ENCODE measurements around the gene TRIM32.

DNA sequence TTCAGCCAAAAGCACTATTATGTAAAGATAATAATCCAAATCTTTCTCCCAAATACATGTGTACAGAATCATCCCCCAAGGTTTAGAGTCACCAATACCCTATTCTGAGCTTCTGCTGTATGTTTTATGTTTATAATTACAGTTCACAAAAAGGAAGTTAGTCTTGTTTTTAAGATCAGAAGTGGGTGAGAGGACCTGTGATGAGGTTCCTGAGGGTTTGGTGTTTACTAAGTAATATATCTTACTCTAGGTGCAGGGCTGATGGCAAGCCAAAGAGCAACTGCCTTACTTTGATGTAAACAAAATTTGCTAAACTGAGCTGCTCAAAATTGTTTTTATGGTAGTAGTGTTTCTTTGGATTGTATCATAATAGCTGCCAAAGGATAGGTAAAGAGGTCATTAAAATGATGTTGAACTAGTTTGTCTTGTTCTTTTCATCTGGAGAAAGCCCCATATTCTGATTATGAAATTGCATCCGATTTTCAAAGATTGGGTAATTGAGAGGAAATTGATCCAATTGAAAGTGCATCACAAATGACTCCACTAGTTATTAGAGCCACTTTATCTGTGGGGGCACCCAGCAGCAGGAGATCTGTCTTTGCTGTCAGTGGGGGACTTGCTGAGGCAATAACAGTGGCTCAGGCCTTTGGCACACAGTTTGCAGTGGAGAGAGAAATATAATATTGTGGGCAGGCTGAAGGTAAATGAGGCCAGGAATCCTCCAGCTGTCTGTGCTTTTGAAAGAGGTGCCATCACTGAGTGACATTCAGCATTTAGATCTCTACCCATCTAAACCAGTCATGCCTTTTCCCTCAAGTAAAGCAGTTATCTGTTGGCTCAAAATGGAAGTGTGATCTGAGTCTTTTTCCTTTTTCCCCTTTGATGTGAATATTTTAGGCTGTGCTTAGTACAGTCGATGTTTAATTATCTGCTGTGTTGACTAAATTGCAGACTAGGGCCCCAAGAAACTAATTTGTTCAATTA lies 14.1 kb downstream of the TRIM32 start:
- no peak for TF ChIP-seq POLR2A (IDR thresholded peaks at IDR 0.05)
- TF ChIP-seq POLR2AphosphoS5 (IDR thresholded peaks at IDR 0.05), result no peak
- TF ChIP-seq, protein P1, sequence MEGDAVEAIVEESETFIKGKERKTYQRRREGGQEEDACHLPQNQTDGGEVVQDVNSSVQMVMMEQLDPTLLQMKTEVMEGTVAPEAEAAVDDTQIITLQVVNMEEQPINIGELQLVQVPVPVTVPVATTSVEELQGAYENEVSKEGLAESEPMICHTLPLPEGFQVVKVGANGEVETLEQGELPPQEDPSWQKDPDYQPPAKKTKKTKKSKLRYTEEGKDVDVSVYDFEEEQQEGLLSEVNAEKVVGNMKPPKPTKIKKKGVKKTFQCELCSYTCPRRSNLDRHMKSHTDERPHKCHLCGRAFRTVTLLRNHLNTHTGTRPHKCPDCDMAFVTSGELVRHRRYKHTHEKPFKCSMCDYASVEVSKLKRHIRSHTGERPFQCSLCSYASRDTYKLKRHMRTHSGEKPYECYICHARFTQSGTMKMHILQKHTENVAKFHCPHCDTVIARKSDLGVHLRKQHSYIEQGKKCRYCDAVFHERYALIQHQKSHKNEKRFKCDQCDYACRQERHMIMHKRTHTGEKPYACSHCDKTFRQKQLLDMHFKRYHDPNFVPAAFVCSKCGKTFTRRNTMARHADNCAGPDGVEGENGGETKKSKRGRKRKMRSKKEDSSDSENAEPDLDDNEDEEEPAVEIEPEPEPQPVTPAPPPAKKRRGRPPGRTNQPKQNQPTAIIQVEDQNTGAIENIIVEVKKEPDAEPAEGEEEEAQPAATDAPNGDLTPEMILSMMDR (IDR thresholded peaks at IDR 0.05), result no peak

Data from upper lobe of left lung (tissue), 4 donors.